Endothelial cell of umbilical vein (primary cell): Measurements from ENCODE around the gene GALNT12. TPM values are rescaled to one million over a fixed set of nuclear protein-coding genes. Genes with fewer than 3 reads are reported as not detected.

Experiments used
- BruUV-seq: library from RNA; stranded (reverse); fragments of 400-500 nt; replicated peaks from 2 replicates; lab custom pipeline; 2021; lab: Mats Ljungman, UMichigan
- CTCF ChIA-PET: fragments of 300-600, 350-600 bp; sonication (Branson Sonifier 250); formaldehyde crosslinking; loops from one replicate; lab custom pipeline; 2021; ENCODE audit warnings: antibody characterized with exemption, inconsistent platforms; lab: Charles Lee
- POLR2A ChIA-PET: fragments of 300-600, 350-600 bp; sonication (Branson Sonifier 250); formaldehyde crosslinking; loops from one replicate; lab custom pipeline; 2021; ENCODE audit warnings: antibody characterized with exemption, inconsistent platforms; lab: Charles Lee
- DNase-seq: peaks from one replicate; pipeline ENCODE4 v3.0.0-alpha.2; 2011; ENCODE audit warnings: low read depth, low spot score
- FAIRE-seq: peaks from 2 replicates; lab custom pipeline; 2011; peaks lifted over from hg19 to GRCh38; lab: Jason Lieb, UNC
- H2AFZ ChIP-seq: 2 replicates; pipeline ENCODE4 v1.6.0; 2012; ENCODE audit warnings: low read depth, low read length, control low read depth, inconsistent platforms
- H3K27ac ChIP-seq: 2 replicates; pipeline ENCODE4 v1.5.1; 2011; ENCODE audit warnings: low read depth, mild to moderate bottlenecking, control low read depth, low read length, moderate library complexity; ENCODE audit not compliant: insufficient read depth
- H3K27me3 ChIP-seq, 2 experiments: 2 replicates each; pipeline versions ENCODE4 v1.6.0 to v1.6.1; 2011; ENCODE audit warnings: low read length in 2 of 2, mixed read lengths in 1 of 2; ENCODE audit not compliant: control insufficient read depth in 2 of 2, insufficient read depth in 2 of 2
- H3K36me3 ChIP-seq, 2 experiments: 2 replicates in 1 of 2; 3 replicates in 1 of 2; pipeline ENCODE4 v1.5.1; 2011; ENCODE audit warnings: low read length in 2 of 2, mild to moderate bottlenecking in 1 of 2, moderate library complexity in 1 of 2; ENCODE audit not compliant: control insufficient read depth in 2 of 2, insufficient read depth in 2 of 2; ENCODE audit errors: extremely low read depth in 1 of 2
- H3K4me1 ChIP-seq: 3 replicates; pipeline ENCODE4 v1.5.1; 2011; ENCODE audit warnings: mild to moderate bottlenecking, low read length; ENCODE audit not compliant: control insufficient read depth, insufficient read depth; ENCODE audit errors: extremely low read depth
- H3K4me2 ChIP-seq: 2 replicates; pipeline ENCODE4 v1.6.1; 2011; ENCODE audit warnings: low read length, control low read depth, mixed read lengths; ENCODE audit not compliant: insufficient read depth
- H3K4me3 ChIP-seq, 3 experiments: fragments of 200-600 bp in 1 of 3; sonication (generic), shearing (Covaris generic) in 1 of 3; replicated peaks in 1 of 3; 2 replicates each; pipeline ENCODE4 v1.5.1; 2011 to 2016; ENCODE audit warnings: control low read depth in 3 of 3, low read length in 3 of 3, mild to moderate bottlenecking in 2 of 3, inconsistent platforms in 1 of 3, low read depth in 1 of 3, moderate library complexity in 1 of 3; ENCODE audit not compliant: insufficient read depth in 1 of 3
- H3K79me2 ChIP-seq: 2 replicates; pipeline ENCODE4 v1.6.0; 2012; ENCODE audit warnings: low read length, inconsistent platforms; ENCODE audit not compliant: control insufficient read depth, insufficient read depth
- H3K9ac ChIP-seq: replicated peaks from 2 replicates; pipeline ENCODE3; 2011; ENCODE audit warnings: low read length, control low read depth; ENCODE audit not compliant: insufficient read depth; ENCODE audit errors: extremely low read depth
- H3K9me1 ChIP-seq: replicated peaks from 3 replicates; pipeline ENCODE4 v1.6.0; 2011; ENCODE audit warnings: mild to moderate bottlenecking, low read length; ENCODE audit not compliant: control insufficient read depth, insufficient read depth; ENCODE audit errors: extremely low read depth
- H3K9me3 ChIP-seq: replicated peaks from 2 replicates; pipeline ENCODE4 v1.5.1; 2012; ENCODE audit warnings: low read length, inconsistent platforms; ENCODE audit not compliant: control insufficient read depth, insufficient read depth
- H4K20me1 ChIP-seq: replicated peaks from 2 replicates; pipeline ENCODE3; 2011; ENCODE audit warnings: mild to moderate bottlenecking, low read length; ENCODE audit not compliant: control insufficient read depth, insufficient read depth; ENCODE audit errors: extremely low read depth
- FOS ChIP-seq: IDR thresholded peaks from 2 replicates; pipeline ENCODE4 v1.6.1; 2011; ENCODE audit warnings: mild to moderate bottlenecking, low read length, moderate library complexity, borderline replicate concordance; ENCODE audit not compliant: insufficient read depth
- POLR2AphosphoS5 ChIP-seq: IDR thresholded peaks from 2 replicates; pipeline ENCODE4 v1.6.1; 2012; ENCODE audit warnings: low read depth, mild to moderate bottlenecking, control low read depth, low read length, moderate library complexity; ENCODE audit not compliant: insufficient read depth
- dilution Hi-C: fragments of 300-500 bp; cut with MboI; formaldehyde crosslinking; loops from one replicate; pipeline ENCODE4 v1.15.0; 2019; ENCODE audit warnings: low sequenced_read_pairs; ENCODE audit not compliant: extremely low pct_ligation_motif_present
- intact Hi-C: fragments of 100-400 bp; cut with micrococcal nuclease; formaldehyde crosslinking; loops from one replicate; pipeline ENCODE4 v1.10.0; 2022
- polyA plus RNA-seq, 4 experiments: library from polyadenylated mRNA; depleted of rRNA in 3 of 4; stranded (reverse) in 3 of 4; unstranded in 1 of 4; fragments of >200 nt; gene quantifications; 2 replicates each; pipeline versions ENCODE4 v1.2.1 to v1.2.3, GENCODE V29; 2011 to 2012; ENCODE audit warnings: missing spikeins in 1 of 4
- total RNA-seq: library from RNA; stranded (reverse); gene quantifications from 2 replicates; pipeline ENCODE4 v1.2.3, GENCODE V29; 2021
- TF ChIP-seq, protein P1 (sequence below): IDR thresholded peaks from 2 replicates; pipeline ENCODE4 v1.6.1; 2011; ENCODE audit not compliant: insufficient read depth, insufficient read length

GALNT12 gene
- total and polyA plus RNA-seq, 2 donors (not counting 3 experiments of a cell fraction or from before 2014, with no cell fraction given) = 0.26 to 0.44 TPM

- H3K36me3 ChIP-seq = no peaks in the 10 kb centered on the region
- H3K4me1 ChIP-seq = no peaks in the 10 kb centered on the region
- BruUV-seq = no TSS peak
- no peak overlapping the region for H3K27ac ChIP-seq
- H3K9me1 ChIP-seq = no peaks in the 10 kb centered on the region
- H3K4me2 ChIP-seq = no peak overlapping the region
- ChIA-PET POLR2A (no interaction called here), CTCF (interaction anchor here (1.4 to 8.7 kb wide), 4 partner anchors 10 to 151 kb away, joined by 4 to 181 read pairs (median 5); no protein-coding TSS in a partner anchor)
- no peaks in the 10 kb centered on the region for H4K20me1 ChIP-seq
- dilution Hi-C loops = no loop called here
- no peak overlapping the region for H3K9ac ChIP-seq
- no peak overlapping the region for H2AFZ ChIP-seq
- no peaks in the 10 kb centered on the region for H3K9me3 ChIP-seq
- no peaks in the 10 kb centered on the region for H3K27me3 ChIP-seq
- TF ChIP-seq, protein P1, sequence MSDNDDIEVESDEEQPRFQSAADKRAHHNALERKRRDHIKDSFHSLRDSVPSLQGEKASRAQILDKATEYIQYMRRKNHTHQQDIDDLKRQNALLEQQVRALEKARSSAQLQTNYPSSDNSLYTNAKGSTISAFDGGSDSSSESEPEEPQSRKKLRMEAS = no peak
- TF ChIP-seq POLR2AphosphoS5 = no peak
- DNase-seq (no peak), FAIRE-seq (no peak)
- no peak overlapping the region for H3K4me3 ChIP-seq
- H3K79me2 ChIP-seq = no peaks in the 10 kb centered on the region
- intact Hi-C loops = no loop called here
Measured at GRCh38 chr9:98850851-98851729, 43.6 kb downstream of the GALNT12 start.

- H3K4me1 ChIP-seq = no peaks in the 10 kb centered on the region
- intact Hi-C loops (no loop called here), dilution Hi-C loops (no loop called here)
- no TSS peak for BruUV-seq
- no peak for FAIRE-seq
- no peaks in the 10 kb centered on the region for H3K27me3 ChIP-seq
- no peaks in the 10 kb centered on the region for H4K20me1 ChIP-seq
- H3K9me3 ChIP-seq = no peaks in the 10 kb centered on the region
- no peaks in the 10 kb centered on the region for H3K79me2 ChIP-seq
- H2AFZ ChIP-seq = no peak overlapping the region
- ChIA-PET POLR2A (no interaction called here), CTCF (interaction anchor here (1.4 to 1.6 kb wide), 3 partner anchors 9 to 150 kb away, joined by 4 to 5 read pairs (median 5); no protein-coding TSS in a partner anchor)
- no peaks in the 10 kb centered on the region for H3K36me3 ChIP-seq
- no peak overlapping the region for H3K9ac ChIP-seq
- no peak overlapping the region for H3K27ac ChIP-seq
- H3K4me2 ChIP-seq = no peak overlapping the region
- no peak overlapping the region for H3K4me3 ChIP-seq
- TF ChIP-seq POLR2AphosphoS5 (no peak), FOS (no peak)
- H3K9me1 ChIP-seq = no peaks in the 10 kb centered on the region
- DNase-seq = no peak
Measured at GRCh38 chr9:98851730-98852459, 44.4 kb downstream of the GALNT12 start.
